MCF 10A (cell line): ENCODE measurements around the gene MLH3. TPM values are rescaled to one million over a fixed set of nuclear protein-coding genes. Genes with fewer than 3 reads are reported as not detected.

Experiments
- BruUV-seq: library from RNA; stranded (reverse); fragments of 400-500 nt; replicated peaks from 2 replicates; lab custom pipeline; 2021; lab: Mats Ljungman, UMichigan
- CTCF ChIA-PET: fragments of 300-600 bp; sonication (Branson Sonifier 250); formaldehyde crosslinking; extraction: SDS; loops from one replicate; lab custom pipeline; 2021; ENCODE audit warnings: antibody characterized with exemption, inconsistent platforms; lab: Yijun Ruan, JAX
- POLR2A ChIA-PET: fragments of 300-600, 350-650 bp; sonication (Branson Sonifier 250); formaldehyde crosslinking; extraction: SDS; loops from one replicate; lab custom pipeline; 2020; ENCODE audit warnings: antibody characterized with exemption, inconsistent platforms; lab: Yijun Ruan, JAX
- DNase-seq: peaks from one replicate; pipeline ENCODE4 v3.0.0-alpha.2; 2018; ENCODE audit not compliant: unreplicated experiment
- H3K27ac Mint-ChIP-seq: one replicate; pipeline ENCODE4 v1.8.0; 2022; ENCODE audit warnings: mild to moderate bottlenecking, low read depth, mixed read lengths; ENCODE audit not compliant: unreplicated experiment
- H3K27me3 Mint-ChIP-seq: one replicate; pipeline ENCODE4 v1.8.0; 2022; ENCODE audit warnings: mixed read lengths; ENCODE audit not compliant: insufficient read depth, unreplicated experiment
- H3K36me3 Mint-ChIP-seq: one replicate; pipeline ENCODE4 v1.8.0; 2022; ENCODE audit warnings: mild to moderate bottlenecking, moderate library complexity, mixed read lengths; ENCODE audit not compliant: insufficient read depth, unreplicated experiment
- H3K4me1 Mint-ChIP-seq: one replicate; pipeline ENCODE4 v1.8.0; 2022; ENCODE audit warnings: mixed read lengths; ENCODE audit not compliant: insufficient read depth, unreplicated experiment
- H3K4me3 Mint-ChIP-seq: one replicate; pipeline ENCODE4 v1.8.0; 2022; ENCODE audit warnings: mild to moderate bottlenecking, moderate library complexity, mixed read lengths; ENCODE audit not compliant: unreplicated experiment
- H3K9me3 Mint-ChIP-seq: one replicate; pipeline ENCODE4 v1.8.0; 2022; ENCODE audit warnings: mixed read lengths; ENCODE audit not compliant: unreplicated experiment
- CTCF ChIP-seq: fragments of 200-600 bp; IDR thresholded peaks from one replicate; pipeline ENCODE4 v1.8.0; 2022; ENCODE audit warnings: antibody characterized with exemption, mild to moderate bottlenecking; ENCODE audit not compliant: unreplicated experiment
- intact Hi-C: fragments of 100-400 bp; cut with micrococcal nuclease; formaldehyde crosslinking; loops from 2 replicates; pipeline ENCODE4 v1.14.1; 2022
- total RNA-seq: library from RNA; stranded (reverse); gene quantifications from 2 replicates; pipeline ENCODE4 v1.2.3, GENCODE V29; 2022

Gene MLH3
- total RNA-seq, 1 experiment from 2014 or later, result 28.2 TPM

GRCh38 chr14:75046899-75047298, 4.4 kb downstream of the MLH3 start:
- TF ChIP-seq CTCF, result no peak
- Mint-ChIP-seq H3K36me3 (peaks cover 36% of the 10 kb centered on the region), H3K4me3 (no peak overlapping the region), H3K4me1 (peaks cover 29% of the 10 kb centered on the region), H3K9me3 (no peaks in the 10 kb centered on the region), H3K27ac (no peak overlapping the region), H3K27me3 (no peaks in the 10 kb centered on the region)
- BruUV-seq, result no TSS peak
- intact Hi-C loops, result no loop called here
- no peak for DNase-seq
- ChIA-PET POLR2A (no interaction called here), CTCF (no interaction called here)

DNA sequence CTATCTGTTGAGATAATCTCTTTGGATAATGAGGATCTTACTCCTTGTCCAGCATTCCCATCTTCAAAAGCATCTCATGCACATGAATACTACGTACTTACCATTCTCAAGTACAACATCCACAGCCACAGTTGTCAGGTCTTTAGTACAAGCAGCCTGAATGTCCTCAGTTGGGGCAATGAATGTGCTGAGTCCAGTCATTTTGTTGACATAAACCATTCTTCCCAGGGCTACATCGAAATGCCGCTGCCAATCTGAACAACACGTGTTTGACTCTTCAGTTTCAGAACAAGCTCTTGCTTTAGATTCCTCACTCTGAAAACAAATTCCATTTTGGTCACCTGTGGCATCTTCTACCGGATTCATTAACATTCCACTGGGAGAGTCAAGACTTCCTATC, 5.0 kb downstream of the MLH3 start:
- H3K9me3 Mint-ChIP-seq, result no peaks in the 10 kb centered on the region
- H3K4me3 Mint-ChIP-seq, result no peak overlapping the region
- H3K27me3 Mint-ChIP-seq, result no peaks in the 10 kb centered on the region
- peaks cover 29% of the 10 kb centered on the region for H3K4me1 Mint-ChIP-seq
- H3K36me3 Mint-ChIP-seq, result peaks cover 36% of the 10 kb centered on the region
- TF ChIP-seq CTCF, result no peak
- intact Hi-C loops, result no loop called here
- DNase-seq, result no peak
- H3K27ac Mint-ChIP-seq, result no peak overlapping the region
- CTCF ChIA-PET, result no interaction called here
- POLR2A ChIA-PET, result interaction anchor here (1.0 kb wide), 1 partner anchor 22 kb away, joined by 3 read pairs; no protein-coding TSS in a partner anchor
- no TSS peak for BruUV-seq

DNA sequence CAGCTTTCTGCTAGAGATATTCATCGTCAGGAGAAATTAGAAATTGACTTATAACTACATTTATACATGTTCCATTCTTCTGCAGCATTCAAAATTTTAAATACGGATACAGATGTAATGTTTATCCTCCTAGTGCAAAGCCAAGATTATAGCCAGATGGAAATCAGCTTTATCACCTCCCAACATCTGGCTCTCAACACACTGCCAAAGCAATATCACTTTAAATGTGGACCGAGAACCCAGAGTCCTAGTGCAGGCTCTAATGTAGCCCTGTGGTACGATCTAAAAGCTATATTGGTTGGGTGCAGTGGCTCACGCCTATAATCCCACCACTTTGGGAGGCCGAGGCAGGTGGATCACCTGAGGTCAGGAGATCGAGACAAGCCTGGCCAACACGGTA, 6.5 kb downstream of the MLH3 start:
- intact Hi-C loops, result no loop called here
- no TSS peak for BruUV-seq
- no peaks in the 10 kb centered on the region for H3K27me3 Mint-ChIP-seq
- TF ChIP-seq CTCF, result no peak
- peaks cover 22% of the 10 kb centered on the region for H3K4me1 Mint-ChIP-seq
- ChIA-PET POLR2A (interaction anchor here (0.8 to 2.0 kb wide), 5 partner anchors 9 to 42 kb away, joined by 3 to 7 read pairs (median 5); partner anchors contain the start of genes ACYP1, EIF2B2 and ZC2HC1C), CTCF (interaction anchor here (1.1 to 1.5 kb wide), 3 partner anchors 99 to 184 kb away, joined by 4 to 7 read pairs (median 4); no protein-coding TSS in a partner anchor)
- H3K4me3 Mint-ChIP-seq, result no peak overlapping the region
- H3K27ac Mint-ChIP-seq, result peak overlapping the region; percentile 59
- no peaks in the 10 kb centered on the region for H3K9me3 Mint-ChIP-seq
- DNase-seq, result no peak
- peaks cover 47% of the 10 kb centered on the region for H3K36me3 Mint-ChIP-seq

DNA sequence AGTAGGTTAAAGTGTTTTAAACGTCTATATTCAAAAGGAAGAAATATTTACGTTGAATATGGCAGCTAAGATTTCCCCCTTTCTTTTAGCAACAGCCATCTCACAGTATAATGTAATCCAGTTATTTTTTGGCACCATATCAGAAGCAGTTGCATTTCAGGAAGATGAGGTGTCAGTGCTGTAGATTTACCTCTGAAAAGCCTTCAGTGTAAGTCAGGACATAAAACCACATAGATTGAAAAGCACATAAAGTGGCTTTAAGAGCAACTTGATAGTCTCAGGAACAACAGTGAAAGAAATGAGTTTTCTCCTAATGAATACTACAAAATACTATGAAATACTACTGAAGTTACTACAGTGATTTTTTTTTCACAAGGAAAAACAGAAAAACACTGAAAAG, 6.9 kb downstream of the MLH3 start:
- Mint-ChIP-seq H3K9me3 (no peaks in the 10 kb centered on the region), H3K36me3 (peaks cover 44% of the 10 kb centered on the region), H3K4me3 (no peak overlapping the region), H3K27me3 (no peaks in the 10 kb centered on the region), H3K27ac (peak overlapping the region; percentile 59), H3K4me1 (peaks cover 18% of the 10 kb centered on the region)
- DNase-seq, result peak; percentile 60
- CTCF ChIA-PET, result interaction anchor here (1.1 to 1.5 kb wide), 2 partner anchors 99 to 184 kb away, joined by 4 to 7 read pairs; no protein-coding TSS in a partner anchor
- no peak for TF ChIP-seq CTCF
- POLR2A ChIA-PET, result interaction anchor here (0.8 to 2.0 kb wide), 4 partner anchors 8 to 41 kb away, joined by 3 to 7 read pairs (median 4); partner anchors contain the start of genes EIF2B2 and ZC2HC1C
- BruUV-seq, result no TSS peak
- intact Hi-C loops, result no loop called here
